HG03558 (cell line): ENCODE measurements around the gene SFSWAP.

Source experiments
- ATAC-seq: cut with Tn5 transposase; IDR thresholded peaks from one replicate; pipeline ENCODE4 v1.9.1; 2021; ENCODE audit warnings: moderate number of reproducible peaks; ENCODE audit not compliant: unreplicated experiment; ENCODE audit errors: extremely low read depth

The SFSWAP gene

GRCh38 chr12:131847456-131847855 is 136.6 kb downstream of the SFSWAP start:
- no peak for ATAC-seq

GRCh38 chr12:131848753-131849152 is 137.9 kb downstream of the SFSWAP start:
- no peak for ATAC-seq
